Esophagus squamous epithelium (tissue), 5 donors: Measurements from ENCODE around the gene IRF9. TPM values are rescaled to one million over a fixed set of nuclear protein-coding genes. Genes with fewer than 3 reads are reported as not detected.

ENCODE experiments used
- DNase-seq: peaks from one replicate; lab custom pipeline; 2025; lab: John Stamatoyannopoulos, UW
- H3K27ac ChIP-seq, 4 donors: fragments of 200-600 bp; sonication (generic); one replicate each; pipeline ENCODE4 v1.5.1; 2016 to 2019; ENCODE audit warnings: mild to moderate bottlenecking in 1 of 4
- H3K27me3 ChIP-seq, 4 donors: fragments of 200-600 bp; sonication (generic); 1 replicate in 3 of 4; 2 replicates in 1 of 4; pipeline versions ENCODE4 v1.5.1 to v1.6.0; 2017 to 2021; ENCODE audit warnings: antibody characterized with exemption in 1 of 4
- H3K36me3 ChIP-seq, 3 donors: fragments of 200-600 bp; sonication (generic); one replicate each; pipeline ENCODE4 v1.5.1; 2016 to 2019
- H3K4me1 ChIP-seq, 3 donors: fragments of 200-600 bp; sonication (generic); one replicate each; pipeline ENCODE4 v1.5.1; 2017 to 2019
- H3K4me3 ChIP-seq, 4 donors: fragments of 200-600 bp; sonication (generic); 1 replicate in 3 of 4; 2 replicates in 1 of 4; pipeline ENCODE4 v1.5.1; 2016 to 2019; ENCODE audit warnings: mild to moderate bottlenecking in 2 of 4, moderate library complexity in 1 of 4
- H3K9me3 ChIP-seq, 3 donors: fragments of 200-600 bp; sonication (generic); one replicate each; pipeline ENCODE4 v1.5.1; 2016 to 2019
- POLR2A ChIP-seq, 4 donors: fragments of 450-650 bp; IDR thresholded peaks; one replicate each; pipeline ENCODE4 v1.6.1; 2017; ENCODE audit warnings: antibody characterized with exemption in 4 of 4, mild to moderate bottlenecking in 4 of 4, moderate library complexity in 3 of 4
- WGBS, 2 donors: methylation state at CpG; one replicate each; pipeline ENCODE4 v1.1.5; 2018; 5-methylcytosine and 5-hydroxymethylcytosine counted together
- intact Hi-C: fragments of 100-400 bp; cut with DNase I; formaldehyde crosslinking; loops from one replicate; pipeline ENCODE4 v1.15.0; 2022
- total RNA-seq, 4 donors: library from RNA; depleted of rRNA; stranded (reverse); fragments of >200 nt; gene quantifications; one replicate each; pipeline ENCODE4 v1.1.0, GENCODE V29; 2016
- TF ChIP-seq, protein P1 (sequence below), 6 experiments: fragments of 450-650 bp in 4 of 6; fragments of 200-600 bp in 2 of 6; sonication (generic) in 2 of 6; IDR thresholded peaks; one replicate each; pipeline ENCODE4 v1.5.1; 2016 to 2019; ENCODE audit warnings: antibody characterized with exemption in 6 of 6, mild to moderate bottlenecking in 4 of 6, moderate library complexity in 4 of 6
- donor health status: DM: yes; HTN: yes; CAD: no.

IRF9 gene
- total RNA-seq, 4 donors from 2014 or later = 21.9 to 52.2 (median 45.9) TPM

GRCh38 chr14:24141097-24141880 lies 19.8 kb upstream of the IRF9 start, which contains the start of gene EMC9:
Gene EMC9, minus strand, starts transcription at chr14:24141591. Its CDS starts 287 bp downstream, at chr14:24141304.
- WGBS, 2 donors = 1% methylated on average over 13 to 19 of the region's 65 CpGs
- peak in 3 of 4 donors; percentile 27 to 91 (median 67) for TF ChIP-seq POLR2A (IDR thresholded peaks at IDR 0.05)
- TF ChIP-seq, protein P1, sequence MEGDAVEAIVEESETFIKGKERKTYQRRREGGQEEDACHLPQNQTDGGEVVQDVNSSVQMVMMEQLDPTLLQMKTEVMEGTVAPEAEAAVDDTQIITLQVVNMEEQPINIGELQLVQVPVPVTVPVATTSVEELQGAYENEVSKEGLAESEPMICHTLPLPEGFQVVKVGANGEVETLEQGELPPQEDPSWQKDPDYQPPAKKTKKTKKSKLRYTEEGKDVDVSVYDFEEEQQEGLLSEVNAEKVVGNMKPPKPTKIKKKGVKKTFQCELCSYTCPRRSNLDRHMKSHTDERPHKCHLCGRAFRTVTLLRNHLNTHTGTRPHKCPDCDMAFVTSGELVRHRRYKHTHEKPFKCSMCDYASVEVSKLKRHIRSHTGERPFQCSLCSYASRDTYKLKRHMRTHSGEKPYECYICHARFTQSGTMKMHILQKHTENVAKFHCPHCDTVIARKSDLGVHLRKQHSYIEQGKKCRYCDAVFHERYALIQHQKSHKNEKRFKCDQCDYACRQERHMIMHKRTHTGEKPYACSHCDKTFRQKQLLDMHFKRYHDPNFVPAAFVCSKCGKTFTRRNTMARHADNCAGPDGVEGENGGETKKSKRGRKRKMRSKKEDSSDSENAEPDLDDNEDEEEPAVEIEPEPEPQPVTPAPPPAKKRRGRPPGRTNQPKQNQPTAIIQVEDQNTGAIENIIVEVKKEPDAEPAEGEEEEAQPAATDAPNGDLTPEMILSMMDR (IDR thresholded peaks at IDR 0.05) = peak; percentile 27 to 90 (median 80)
- Histone ChIP-seq H3K9me3 (no peaks in the 10 kb centered on the region), H3K27ac (peak within 1 kb of the TSS; percentile 89 to 96 (median 96)), H3K27me3 (no peaks in the 10 kb centered on the region), H3K36me3 (peaks cover 17 to 40% (median 17%) of the 10 kb centered on the region in 3 donors), H3K4me3 (peak within 1 kb of the TSS; percentile 55 to 84 (median 80)), H3K4me1 (peaks cover 48 to 86% (median 56%) of the 10 kb centered on the region in 3 donors)
- peak; percentile 98 for DNase-seq
- intact Hi-C loops = no loop called here

- WGBS, 2 donors = 80% methylated on average over 1 to 2 of the region's 2 CpGs
- Histone ChIP-seq H3K27ac (peak overlapping the region in 1 of 4 donors; percentile 16), H3K4me1 (peaks cover 41 to 73% (median 44%) of the 10 kb centered on the region in 3 donors), H3K27me3 (no peaks in the 10 kb centered on the region), H3K36me3 (peaks cover 7 to 28% (median 8%) of the 10 kb centered on the region in 3 donors), H3K9me3 (no peaks in the 10 kb centered on the region), H3K4me3 (no peak overlapping the region)
- intact Hi-C loops = no loop called here
- TF ChIP-seq POLR2A (IDR thresholded peaks at IDR 0.05) = no peak
- TF ChIP-seq, protein P1 (IDR thresholded peaks at IDR 0.05) = no peak
- DNase-seq = no peak
Measured at GRCh38 chr14:24143511-24143910, 17.6 kb upstream of the IRF9 start.

DNA sequence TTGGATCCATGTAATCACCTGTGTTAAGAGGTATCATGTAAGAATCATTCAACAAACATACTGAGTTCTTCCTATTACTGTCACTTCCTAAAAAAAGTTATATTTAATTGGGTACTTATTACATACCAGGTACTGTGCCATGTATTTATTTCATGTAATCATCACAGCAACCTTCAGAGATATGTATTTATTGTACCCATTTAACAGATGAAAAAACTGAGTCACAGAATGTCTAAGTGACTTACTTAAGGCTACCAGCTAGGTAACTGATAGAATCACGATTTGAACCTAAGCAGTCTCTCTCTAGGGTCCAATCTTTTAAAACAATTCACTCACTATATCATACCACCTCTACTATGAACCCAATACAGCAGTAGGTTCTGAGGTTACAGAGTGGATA lies 16.6 kb upstream of the IRF9 start:
- TF ChIP-seq, protein P1 (IDR thresholded peaks at IDR 0.05) = no peak
- no peak for TF ChIP-seq POLR2A (IDR thresholded peaks at IDR 0.05)
- no peaks in the 10 kb centered on the region for H3K27me3 ChIP-seq
- intact Hi-C loops = no loop called here
- H3K27ac ChIP-seq = no peak overlapping the region
- peaks cover 37 to 73% (median 41%) of the 10 kb centered on the region in 3 donors for H3K4me1 ChIP-seq
- no peaks in the 10 kb centered on the region for H3K9me3 ChIP-seq
- H3K4me3 ChIP-seq = no peak overlapping the region
- WGBS, 2 donors = 87 to 92% methylated on average over 1 of the region's 1 CpG
- H3K36me3 ChIP-seq = peaks cover 0 to 28% (median 1%) of the 10 kb centered on the region in 3 donors
- DNase-seq = no peak

- H3K4me3 ChIP-seq = peak overlapping the region in 1 of 4 donors; percentile 80
- TF ChIP-seq, protein P1 (IDR thresholded peaks at IDR 0.05) = no peak
- no peak for TF ChIP-seq POLR2A (IDR thresholded peaks at IDR 0.05)
- peaks cover under 1 to 33% (median 7%) of the 10 kb centered on the region in 3 donors for H3K36me3 ChIP-seq
- peaks cover 29 to 73% (median 33%) of the 10 kb centered on the region in 3 donors for H3K4me1 ChIP-seq
- H3K9me3 ChIP-seq = no peaks in the 10 kb centered on the region
- no peak for DNase-seq
- intact Hi-C loops = no loop called here
- WGBS, 2 donors = 73 to 100% methylated on average over 1 to 2 of the region's 2 CpGs
- H3K27me3 ChIP-seq = no peaks in the 10 kb centered on the region
- H3K27ac ChIP-seq = peak overlapping the region; percentile 92 to 98 (median 94)
Measured at GRCh38 chr14:24145219-24145618, 15.8 kb upstream of the IRF9 start.
